Body of pancreas (tissue), 4 donors: ENCODE data around the gene FXYD7. TPM values are rescaled to one million over a fixed set of nuclear protein-coding genes. Genes with fewer than 3 reads are reported as not detected.

Source experiments
- ATAC-seq: fragments of 150-250 bp; one replicate; pipeline ENCODE4 v1.9.1; 2016
- DNase-seq, 4 donors: peaks; one replicate each; pipeline ENCODE4 v3.0.0-alpha.2; 2019
- H3K27ac ChIP-seq, 4 donors: fragments of 200-600 bp; sonication (generic); 1 replicate in 3 of 4; 2 replicates in 1 of 4; pipeline versions ENCODE4 v1.5.1 to v1.6.1; 2016 to 2019; ENCODE audit warnings: mild to moderate bottlenecking in 1 of 4, mixed read lengths in 1 of 4, moderate library complexity in 1 of 4
- H3K27me3 ChIP-seq, 2 donors: fragments of 200-600 bp; sonication (generic); one replicate each; pipeline ENCODE4 v1.6.0; 2016; ENCODE audit warnings: mild to moderate bottlenecking in 1 of 2
- H3K36me3 ChIP-seq, 2 donors: fragments of 200-600 bp; sonication (generic); replicated peaks in 1 of 2; 2 replicates each; pipeline ENCODE4 v1.5.1; 2016; ENCODE audit warnings: low read depth in 2 of 2; ENCODE audit not compliant: insufficient read depth in 1 of 2
- H3K4me1 ChIP-seq: fragments of 200-600 bp; sonication (generic); one replicate; pipeline ENCODE4 v1.6.0; 2016
- H3K4me3 ChIP-seq, 2 donors: fragments of 200-600 bp; sonication (generic); 1 replicate in 1 of 2; 2 replicates in 1 of 2; pipeline ENCODE4 v1.5.1; 2016 to 2019
- H3K9me3 ChIP-seq, 3 donors: fragments of 200-600 bp; sonication (generic); 1 replicate in 2 of 3; 2 replicates in 1 of 3; pipeline ENCODE4 v1.5.1; 2016
- POLR2A ChIP-seq, 3 donors: fragments of 450-650 bp; IDR thresholded peaks; one replicate each; pipeline ENCODE4 v1.6.1; 2016; ENCODE audit warnings: antibody characterized with exemption in 3 of 3, mild to moderate bottlenecking in 2 of 3
- WGBS, 2 donors: methylation state at CpG; one replicate each; pipeline ENCODE4 v1.1.5; 2017; 5-methylcytosine and 5-hydroxymethylcytosine counted together
- intact Hi-C: fragments of 100-400 bp; cut with DNase I; formaldehyde crosslinking; loops from one replicate; pipeline ENCODE4 v1.15.1; 2023
- total RNA-seq, 2 donors: library from RNA; depleted of rRNA; stranded (reverse); fragments of >200 nt; gene quantifications; one replicate each; pipeline ENCODE4 v1.1.0, GENCODE V29; 2016
- TF ChIP-seq, protein P1 (sequence below), 7 experiments: fragments of 450-650 bp in 4 of 7; fragments of 200-600 bp in 3 of 7; sonication (generic) in 3 of 7; IDR thresholded peaks; one replicate each; pipeline ENCODE4 v1.5.1; 2016 to 2019; ENCODE audit warnings: antibody characterized with exemption in 7 of 7

FXYD7 gene
- total RNA-seq, 2 donors from 2014 or later = 0.52 to 1.3 TPM

DNA sequence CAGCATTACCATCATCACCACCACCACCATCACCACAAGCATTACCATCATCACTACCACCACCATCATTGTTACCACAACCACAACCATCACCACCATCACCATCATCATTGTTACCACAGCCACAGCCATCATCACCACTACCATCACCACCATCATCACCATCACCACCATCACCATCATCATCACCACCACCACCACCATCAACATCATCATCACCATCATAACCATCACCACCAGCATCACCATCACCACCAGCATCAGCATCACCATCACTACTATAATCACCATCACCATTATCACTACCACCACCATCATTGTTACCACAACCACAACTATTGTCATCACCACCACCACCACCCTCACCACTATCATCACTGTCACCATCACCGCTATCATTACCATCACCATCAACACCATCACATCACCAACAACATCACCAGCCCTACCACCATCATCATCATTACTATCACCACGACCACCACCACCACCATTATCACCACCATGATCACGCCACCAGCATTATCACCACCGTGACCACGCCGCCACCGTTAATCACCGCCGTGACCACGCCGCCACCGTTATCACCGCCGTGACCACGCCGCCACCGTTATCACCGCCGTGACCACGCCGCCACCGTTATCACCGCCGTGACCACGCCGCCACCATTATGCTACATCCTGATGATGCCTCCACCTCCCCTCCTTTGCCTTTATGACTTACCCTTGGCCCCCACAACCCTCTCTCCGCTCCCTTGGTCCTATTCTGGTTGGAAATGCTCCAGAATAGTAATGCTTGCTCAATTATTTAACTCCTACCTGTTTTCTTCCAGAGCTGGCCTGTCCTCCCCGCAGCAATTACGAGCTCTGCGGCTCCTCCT, 37.4 kb upstream of the FXYD7 start:
- peaks cover 7% of the 10 kb centered on the region for H3K4me1 ChIP-seq
- H3K36me3 ChIP-seq = no peaks in the 10 kb centered on the region
- no peaks in the 10 kb centered on the region for H3K27me3 ChIP-seq
- no peak overlapping the region for H3K4me3 ChIP-seq
- ATAC-seq = no peak
- no peak overlapping the region for H3K27ac ChIP-seq
- H3K9me3 ChIP-seq = no peaks in the 10 kb centered on the region
- intact Hi-C loops = no loop called here
- WGBS, 2 donors = 83 to 91% methylated on average over 29 to 30 of the region's 30 CpGs
- TF ChIP-seq, protein P1, sequence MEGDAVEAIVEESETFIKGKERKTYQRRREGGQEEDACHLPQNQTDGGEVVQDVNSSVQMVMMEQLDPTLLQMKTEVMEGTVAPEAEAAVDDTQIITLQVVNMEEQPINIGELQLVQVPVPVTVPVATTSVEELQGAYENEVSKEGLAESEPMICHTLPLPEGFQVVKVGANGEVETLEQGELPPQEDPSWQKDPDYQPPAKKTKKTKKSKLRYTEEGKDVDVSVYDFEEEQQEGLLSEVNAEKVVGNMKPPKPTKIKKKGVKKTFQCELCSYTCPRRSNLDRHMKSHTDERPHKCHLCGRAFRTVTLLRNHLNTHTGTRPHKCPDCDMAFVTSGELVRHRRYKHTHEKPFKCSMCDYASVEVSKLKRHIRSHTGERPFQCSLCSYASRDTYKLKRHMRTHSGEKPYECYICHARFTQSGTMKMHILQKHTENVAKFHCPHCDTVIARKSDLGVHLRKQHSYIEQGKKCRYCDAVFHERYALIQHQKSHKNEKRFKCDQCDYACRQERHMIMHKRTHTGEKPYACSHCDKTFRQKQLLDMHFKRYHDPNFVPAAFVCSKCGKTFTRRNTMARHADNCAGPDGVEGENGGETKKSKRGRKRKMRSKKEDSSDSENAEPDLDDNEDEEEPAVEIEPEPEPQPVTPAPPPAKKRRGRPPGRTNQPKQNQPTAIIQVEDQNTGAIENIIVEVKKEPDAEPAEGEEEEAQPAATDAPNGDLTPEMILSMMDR (IDR thresholded peaks at IDR 0.05) = no peak
- no peak for TF ChIP-seq POLR2A (IDR thresholded peaks at IDR 0.05)
- no peak for DNase-seq

DNA sequence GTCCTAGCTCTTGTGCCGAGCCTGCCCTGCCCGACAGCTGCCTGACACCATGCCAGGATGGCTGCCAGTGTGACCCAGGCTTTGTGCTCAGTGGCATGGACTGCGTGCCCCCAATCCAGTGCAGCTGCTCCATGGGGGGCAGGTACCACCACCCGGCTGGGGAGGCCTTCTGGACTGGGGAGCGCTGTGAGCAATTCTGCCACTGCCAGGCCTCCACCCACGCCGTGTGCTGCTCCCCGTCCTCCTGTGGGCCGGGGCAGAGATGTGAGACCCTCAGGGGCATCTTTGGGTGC, 36.8 kb upstream of the FXYD7 start:
- H3K27ac ChIP-seq = no peak overlapping the region
- no peaks in the 10 kb centered on the region for H3K36me3 ChIP-seq
- H3K9me3 ChIP-seq = no peaks in the 10 kb centered on the region
- TF ChIP-seq, protein P1 (IDR thresholded peaks at IDR 0.05) = no peak
- TF ChIP-seq POLR2A (IDR thresholded peaks at IDR 0.05) = no peak
- H3K27me3 ChIP-seq = no peaks in the 10 kb centered on the region
- H3K4me1 ChIP-seq = peaks cover 7% of the 10 kb centered on the region
- ATAC-seq (no peak), DNase-seq (no peak)
- intact Hi-C loops = no loop called here
- H3K4me3 ChIP-seq = no peak overlapping the region
- WGBS, 2 donors = 97% methylated on average over 6 of the region's 9 CpGs; no CpG with 5 or more reads in 1 of the 2 donors

- Histone ChIP-seq H3K27me3 (no peaks in the 10 kb centered on the region), H3K36me3 (no peaks in the 10 kb centered on the region), H3K27ac (no peak overlapping the region), H3K9me3 (no peaks in the 10 kb centered on the region), H3K4me1 (peaks cover 7% of the 10 kb centered on the region), H3K4me3 (no peak overlapping the region)
- no peak for ATAC-seq
- TF ChIP-seq, protein P1 (IDR thresholded peaks at IDR 0.05) = no peak
- no peak for TF ChIP-seq POLR2A (IDR thresholded peaks at IDR 0.05)
- intact Hi-C loops = no loop called here
- WGBS, 2 donors = 48 to 50% methylated on average over 2 of the region's 2 CpGs
- no peak for DNase-seq
Observed at GRCh38 chr19:35106898-35107541, 36.0 kb upstream of the FXYD7 start.

GRCh38 chr19:35107545-35107944, 35.5 kb upstream of the FXYD7 start:
- Histone ChIP-seq H3K27me3 (no peaks in the 10 kb centered on the region), H3K9me3 (no peaks in the 10 kb centered on the region), H3K4me1 (peaks cover 7% of the 10 kb centered on the region), H3K4me3 (no peak overlapping the region), H3K27ac (no peak overlapping the region), H3K36me3 (no peaks in the 10 kb centered on the region)
- TF ChIP-seq, protein P1 (IDR thresholded peaks at IDR 0.05) = no peak
- no peak for TF ChIP-seq POLR2A (IDR thresholded peaks at IDR 0.05)
- ATAC-seq (no peak), DNase-seq (peak in 2 of 4 donors; percentile 30 to 67)
- 29 to 75% methylated on average over 1 to 5 of the region's 5 CpGs for WGBS, 2 donors
- intact Hi-C loops = no loop called here
